Tibial nerve (tissue), 4 donors: ENCODE results near the gene KAT6B. TPM values are rescaled to one million over a fixed set of nuclear protein-coding genes. Genes with fewer than 3 reads are reported as not detected.

Experiments used
- DNase-seq, 2 donors: peaks; one replicate each; pipeline ENCODE4 v3.0.0-alpha.2; 2019; ENCODE audit warnings: low spot score in 2 of 2
- H3K27ac ChIP-seq, 4 donors: fragments of 200-600 bp; sonication (generic) in 3 of 4; one replicate each; pipeline ENCODE4 v1.5.1; 2017 to 2019; ENCODE audit warnings: mild to moderate bottlenecking in 1 of 4
- H3K27me3 ChIP-seq, 2 donors: fragments of 200-600 bp; sonication (generic) in 1 of 2; one replicate each; pipeline versions ENCODE4 v1.5.1 to v1.6.0; 2017 to 2019
- H3K36me3 ChIP-seq, 3 donors: fragments of 200-600 bp; sonication (generic); one replicate each; pipeline ENCODE4 v1.5.1; 2018 to 2019
- H3K4me1 ChIP-seq, 4 donors: fragments of 200-600 bp; sonication (generic) in 3 of 4; one replicate each; pipeline ENCODE4 v1.5.1; 2017 to 2019
- H3K4me3 ChIP-seq, 4 donors: fragments of 200-600 bp; sonication (generic) in 3 of 4; one replicate each; pipeline ENCODE4 v1.5.1; 2017 to 2019; ENCODE audit warnings: mild to moderate bottlenecking in 1 of 4, moderate library complexity in 1 of 4
- H3K9me3 ChIP-seq, 4 donors: fragments of 200-600 bp; sonication (generic) in 3 of 4; one replicate each; pipeline ENCODE4 v1.5.1; 2017 to 2019
- EP300 ChIP-seq, 2 donors: sonication (generic); formaldehyde crosslinking; IDR thresholded peaks; one replicate each; pipeline ENCODE4 v1.6.1; 2017; ENCODE audit warnings: antibody characterized with exemption in 2 of 2, mild to moderate bottlenecking in 1 of 2
- POLR2A ChIP-seq, 2 donors: fragments of 450-650 bp; IDR thresholded peaks; one replicate each; pipeline ENCODE4 v1.6.1; 2017; ENCODE audit warnings: antibody characterized with exemption in 2 of 2, mild to moderate bottlenecking in 2 of 2, moderate library complexity in 2 of 2
- WGBS, 2 donors: methylation state at CpG; one replicate each; pipeline ENCODE4 v1.1.5; 2018; 5-methylcytosine and 5-hydroxymethylcytosine counted together
- total RNA-seq, 4 donors: library from RNA; depleted of rRNA; stranded (reverse); fragments of >200 nt; gene quantifications; one replicate each; pipeline ENCODE4 v1.1.0, GENCODE V29; 2016
- TF ChIP-seq, protein P1 (sequence below), 5 experiments: fragments of 200-600 bp in 3 of 5; fragments of 450-650 bp in 2 of 5; sonication (generic) in 3 of 5; IDR thresholded peaks; one replicate each; pipeline ENCODE4 v1.5.1; 2016 to 2019; ENCODE audit warnings: antibody characterized with exemption in 5 of 5, mild to moderate bottlenecking in 3 of 5, moderate library complexity in 2 of 5

KAT6B gene
- total RNA-seq, 4 donors from 2014 or later: 42.3 to 59.7 (median 45.6) TPM

DNA sequence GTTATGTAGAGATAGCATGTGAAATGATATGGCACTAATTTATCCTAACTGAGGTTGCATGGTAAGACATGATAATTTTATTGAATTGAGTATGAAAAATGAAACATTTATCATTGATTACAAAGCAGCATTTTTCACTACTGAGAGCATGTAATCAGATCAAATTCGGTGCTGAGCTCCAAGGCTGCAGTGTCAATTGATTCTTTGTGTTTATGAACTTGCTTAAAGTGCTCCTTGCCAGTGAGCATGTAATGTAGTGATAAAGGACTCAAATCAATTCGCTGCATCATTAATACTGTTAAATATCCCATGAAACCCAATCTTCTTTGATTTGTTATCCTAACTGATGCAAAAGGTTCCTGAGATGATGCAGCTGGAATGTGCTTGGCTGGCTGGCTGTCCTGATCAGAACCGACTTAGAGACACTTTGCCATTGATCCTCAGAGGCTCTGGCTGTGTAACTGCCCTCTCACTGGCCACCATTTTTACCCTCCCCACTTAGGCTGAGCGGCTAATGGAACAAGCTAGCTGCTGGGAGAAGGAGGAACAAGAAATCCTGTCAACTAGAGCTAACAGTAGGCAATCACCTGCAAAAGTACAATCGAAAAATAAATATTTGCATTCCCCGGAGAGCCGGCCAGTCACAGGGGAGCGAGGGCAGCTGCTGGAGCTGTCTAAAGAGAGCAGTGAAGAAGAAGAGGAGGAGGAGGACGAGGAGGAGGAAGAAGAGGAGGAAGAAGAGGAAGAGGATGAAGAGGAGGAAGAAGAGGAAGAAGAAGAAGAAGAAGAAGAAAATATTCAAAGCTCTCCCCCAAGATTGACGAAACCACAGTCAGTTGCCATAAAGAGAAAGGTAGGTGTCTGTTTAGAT lies 195.2 kb downstream of the KAT6B start:
- Histone ChIP-seq H3K27me3 (no peaks in the 10 kb centered on the region), H3K36me3 (peaks cover 0 to 60% (median 8%) of the 10 kb centered on the region in 3 donors), H3K27ac (no peak overlapping the region), H3K4me1 (peaks cover 0 to 21% (median 2%) of the 10 kb centered on the region in 4 donors), H3K4me3 (no peak overlapping the region), H3K9me3 (no peaks in the 10 kb centered on the region)
- no peak for DNase-seq
- 73 to 75% methylated on average over 10 of the region's 10 CpGs for WGBS, 2 donors
- TF ChIP-seq, protein P1, sequence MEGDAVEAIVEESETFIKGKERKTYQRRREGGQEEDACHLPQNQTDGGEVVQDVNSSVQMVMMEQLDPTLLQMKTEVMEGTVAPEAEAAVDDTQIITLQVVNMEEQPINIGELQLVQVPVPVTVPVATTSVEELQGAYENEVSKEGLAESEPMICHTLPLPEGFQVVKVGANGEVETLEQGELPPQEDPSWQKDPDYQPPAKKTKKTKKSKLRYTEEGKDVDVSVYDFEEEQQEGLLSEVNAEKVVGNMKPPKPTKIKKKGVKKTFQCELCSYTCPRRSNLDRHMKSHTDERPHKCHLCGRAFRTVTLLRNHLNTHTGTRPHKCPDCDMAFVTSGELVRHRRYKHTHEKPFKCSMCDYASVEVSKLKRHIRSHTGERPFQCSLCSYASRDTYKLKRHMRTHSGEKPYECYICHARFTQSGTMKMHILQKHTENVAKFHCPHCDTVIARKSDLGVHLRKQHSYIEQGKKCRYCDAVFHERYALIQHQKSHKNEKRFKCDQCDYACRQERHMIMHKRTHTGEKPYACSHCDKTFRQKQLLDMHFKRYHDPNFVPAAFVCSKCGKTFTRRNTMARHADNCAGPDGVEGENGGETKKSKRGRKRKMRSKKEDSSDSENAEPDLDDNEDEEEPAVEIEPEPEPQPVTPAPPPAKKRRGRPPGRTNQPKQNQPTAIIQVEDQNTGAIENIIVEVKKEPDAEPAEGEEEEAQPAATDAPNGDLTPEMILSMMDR (IDR thresholded peaks at IDR 0.05): no peak

DNA sequence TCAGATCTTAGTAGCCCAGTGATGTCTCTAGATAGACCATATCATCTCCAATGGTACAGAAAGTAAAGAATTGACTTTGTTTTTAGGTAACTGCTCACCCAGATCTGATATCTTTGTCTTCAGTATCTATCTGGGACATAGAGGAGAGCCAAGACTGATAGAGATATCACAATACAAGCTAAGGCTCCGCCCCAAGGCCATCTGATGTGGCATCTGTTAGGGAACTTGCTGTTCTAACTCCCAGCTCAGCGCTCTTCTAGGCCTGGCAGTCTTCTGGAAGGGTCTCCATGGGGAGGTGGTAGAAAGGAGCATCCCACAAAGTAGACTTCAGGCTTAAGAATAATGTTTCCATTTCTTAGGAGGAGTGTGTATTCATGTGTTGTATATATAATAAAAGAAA lies 196.7 kb downstream of the KAT6B start:
- DNase-seq: no peak
- TF ChIP-seq, protein P1 (IDR thresholded peaks at IDR 0.05): no peak
- no peak for TF ChIP-seq POLR2A (IDR thresholded peaks at IDR 0.05)
- TF ChIP-seq EP300 (IDR thresholded peaks at IDR 0.05): no peak
- Histone ChIP-seq H3K27ac (no peak overlapping the region), H3K4me3 (no peak overlapping the region), H3K36me3 (peaks cover 0 to 64% (median 8%) of the 10 kb centered on the region in 3 donors), H3K4me1 (peaks cover 0 to 18% (median 2%) of the 10 kb centered on the region in 4 donors), H3K9me3 (no peaks in the 10 kb centered on the region), H3K27me3 (no peaks in the 10 kb centered on the region)
- WGBS, 2 donors: 93 to 100% methylated on average over 2 of the region's 2 CpGs

DNA sequence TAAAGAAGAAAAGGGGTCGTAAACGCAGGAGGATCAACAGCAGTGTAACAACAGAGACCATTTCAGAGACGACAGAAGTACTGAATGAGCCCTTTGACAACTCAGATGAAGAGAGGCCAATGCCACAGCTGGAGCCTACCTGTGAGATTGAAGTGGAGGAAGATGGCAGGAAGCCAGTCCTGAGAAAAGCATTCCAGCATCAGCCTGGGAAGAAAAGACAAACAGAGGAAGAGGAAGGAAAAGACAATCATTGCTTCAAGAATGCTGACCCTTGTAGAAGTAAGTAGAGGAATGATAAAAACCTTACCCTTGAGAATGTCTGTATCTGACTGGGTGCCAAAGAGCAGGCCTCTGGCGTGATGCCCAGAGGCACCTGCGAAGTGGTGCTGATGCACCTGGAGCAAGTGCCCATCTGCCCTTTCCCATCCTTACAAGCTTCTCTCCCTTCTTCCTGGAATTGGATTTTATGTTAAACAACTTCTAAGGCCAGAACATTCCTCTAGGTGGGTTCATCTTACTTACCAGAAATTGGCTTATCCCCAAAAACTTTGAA lies 198.6 kb downstream of the KAT6B start:
- TF ChIP-seq POLR2A (IDR thresholded peaks at IDR 0.05) (no peak), EP300 (IDR thresholded peaks at IDR 0.05) (no peak)
- TF ChIP-seq, protein P1 (IDR thresholded peaks at IDR 0.05): no peak
- Histone ChIP-seq H3K9me3 (no peaks in the 10 kb centered on the region), H3K36me3 (peaks cover 0 to 79% (median 12%) of the 10 kb centered on the region in 3 donors), H3K4me1 (peaks cover 0 to 3% (median 0%) of the 10 kb centered on the region in 4 donors), H3K27me3 (no peaks in the 10 kb centered on the region), H3K27ac (no peak overlapping the region), H3K4me3 (no peak overlapping the region)
- 53 to 55% methylated on average over 5 of the region's 5 CpGs for WGBS, 2 donors
- no peak for DNase-seq

DNA sequence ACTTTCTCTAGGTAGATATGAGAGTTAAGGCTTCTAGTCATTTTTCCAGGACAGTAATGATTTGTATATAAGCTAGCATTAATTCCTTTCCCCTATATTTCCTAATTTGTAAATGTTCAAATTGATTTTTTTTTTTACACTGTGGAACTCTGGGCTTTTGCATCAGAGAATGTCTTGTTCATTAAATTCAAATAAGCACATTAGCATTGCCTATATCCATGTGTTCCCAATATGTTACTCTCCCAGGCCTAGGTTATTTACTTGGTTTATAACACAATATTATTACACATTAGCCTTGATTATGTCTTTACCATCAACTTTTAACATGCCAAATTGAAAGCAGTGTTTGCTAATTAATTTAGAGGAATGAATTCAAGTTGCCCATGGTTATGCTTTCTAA lies 201.6 kb downstream of the KAT6B start:
- TF ChIP-seq EP300 (IDR thresholded peaks at IDR 0.05) (no peak), POLR2A (IDR thresholded peaks at IDR 0.05) (no peak)
- TF ChIP-seq, protein P1 (IDR thresholded peaks at IDR 0.05): no peak

DNA sequence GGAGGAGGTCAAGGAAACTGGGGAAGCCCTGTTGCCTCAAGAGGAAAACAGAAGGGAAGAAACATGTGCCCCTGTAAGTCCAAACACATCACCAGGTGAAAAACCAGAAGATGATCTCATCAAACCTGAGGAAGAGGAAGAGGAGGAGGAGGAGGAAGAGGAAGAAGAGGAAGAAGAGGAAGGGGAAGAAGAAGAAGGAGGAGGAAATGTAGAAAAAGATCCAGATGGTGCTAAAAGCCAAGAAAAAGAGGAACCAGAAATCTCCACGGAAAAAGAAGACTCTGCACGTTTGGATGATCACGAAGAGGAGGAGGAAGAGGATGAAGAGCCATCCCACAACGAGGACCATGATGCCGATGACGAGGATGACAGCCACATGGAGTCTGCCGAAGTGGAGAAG lies 202.3 kb downstream of the KAT6B start:
- Histone ChIP-seq H3K27ac (no peak overlapping the region), H3K9me3 (no peaks in the 10 kb centered on the region), H3K4me1 (no peaks in the 10 kb centered on the region), H3K36me3 (peaks cover 0 to 62% (median 14%) of the 10 kb centered on the region in 3 donors), H3K4me3 (no peak overlapping the region), H3K27me3 (no peaks in the 10 kb centered on the region)
- TF ChIP-seq, protein P1 (IDR thresholded peaks at IDR 0.05): no peak
- TF ChIP-seq EP300 (IDR thresholded peaks at IDR 0.05) (no peak), POLR2A (IDR thresholded peaks at IDR 0.05) (no peak)
- 89 to 91% methylated on average over 7 of the region's 7 CpGs for WGBS, 2 donors
- DNase-seq: no peak

More for the DNA sequence above, 201.6 kb downstream of the KAT6B start:
- peaks cover 0 to 65% (median 14%) of the 10 kb centered on the region in 3 donors for H3K36me3 ChIP-seq
- no peak overlapping the region for H3K4me3 ChIP-seq
- DNase-seq: no peak
- H3K27ac ChIP-seq: no peak overlapping the region
- H3K9me3 ChIP-seq: no peaks in the 10 kb centered on the region
- H3K4me1 ChIP-seq: no peaks in the 10 kb centered on the region
- H3K27me3 ChIP-seq: no peaks in the 10 kb centered on the region
